Endothelial cell (in vitro differentiated cells): ENCODE results near the gene SLC13A2. TPM values are rescaled to one million over a fixed set of nuclear protein-coding genes. Genes with fewer than 3 reads are reported as not detected.

ENCODE experiments used
- DNase-seq: peaks from one replicate; pipeline ENCODE4 v3.0.0; 2021; ENCODE audit warnings: low spot score
- H3K27ac Mint-ChIP-seq: one replicate; pipeline ENCODE4 v1.8.0; 2021; ENCODE audit warnings: mixed read lengths, inconsistent platforms; ENCODE audit not compliant: unreplicated experiment
- H3K27me3 Mint-ChIP-seq: one replicate; pipeline ENCODE4 v1.8.0; 2021; ENCODE audit warnings: mild to moderate bottlenecking, moderate library complexity, mixed read lengths, inconsistent platforms; ENCODE audit not compliant: unreplicated experiment
- H3K36me3 Mint-ChIP-seq: one replicate; pipeline ENCODE4 v1.8.0; 2021; ENCODE audit warnings: mild to moderate bottlenecking, low read depth, mixed read lengths, inconsistent platforms; ENCODE audit not compliant: unreplicated experiment
- H3K4me1 Mint-ChIP-seq: one replicate; pipeline ENCODE4 v1.8.0; 2021; ENCODE audit warnings: mild to moderate bottlenecking, mixed read lengths, inconsistent platforms; ENCODE audit not compliant: unreplicated experiment
- H3K4me3 Mint-ChIP-seq: one replicate; pipeline ENCODE4 v1.8.0; 2021; ENCODE audit warnings: mild to moderate bottlenecking, mixed read lengths, inconsistent platforms; ENCODE audit not compliant: unreplicated experiment
- H3K9me3 Mint-ChIP-seq: one replicate; pipeline ENCODE4 v1.8.0; 2021; ENCODE audit warnings: mixed read lengths, inconsistent platforms; ENCODE audit not compliant: unreplicated experiment
- total RNA-seq: library from RNA; stranded (reverse); fragmentation: NEBNext Ultra II Directional; extraction: Animal tissue kit (Norgen Biotek cat#: 25700); gene quantifications from one replicate; pipeline ENCODE4 v1.2.1, GENCODE V29; 2021; ENCODE audit not compliant: unreplicated experiment
- TF ChIP-seq, protein P1 (sequence below): fragments of 200-600 bp; sonication (generic); IDR thresholded peaks from one replicate; pipeline ENCODE4 v1.5.0; 2021; ENCODE audit warnings: antibody characterized with exemption; ENCODE audit not compliant: unreplicated experiment

Gene SLC13A2
- total RNA-seq, 1 donor from 2014 or later = not detected

DNA sequence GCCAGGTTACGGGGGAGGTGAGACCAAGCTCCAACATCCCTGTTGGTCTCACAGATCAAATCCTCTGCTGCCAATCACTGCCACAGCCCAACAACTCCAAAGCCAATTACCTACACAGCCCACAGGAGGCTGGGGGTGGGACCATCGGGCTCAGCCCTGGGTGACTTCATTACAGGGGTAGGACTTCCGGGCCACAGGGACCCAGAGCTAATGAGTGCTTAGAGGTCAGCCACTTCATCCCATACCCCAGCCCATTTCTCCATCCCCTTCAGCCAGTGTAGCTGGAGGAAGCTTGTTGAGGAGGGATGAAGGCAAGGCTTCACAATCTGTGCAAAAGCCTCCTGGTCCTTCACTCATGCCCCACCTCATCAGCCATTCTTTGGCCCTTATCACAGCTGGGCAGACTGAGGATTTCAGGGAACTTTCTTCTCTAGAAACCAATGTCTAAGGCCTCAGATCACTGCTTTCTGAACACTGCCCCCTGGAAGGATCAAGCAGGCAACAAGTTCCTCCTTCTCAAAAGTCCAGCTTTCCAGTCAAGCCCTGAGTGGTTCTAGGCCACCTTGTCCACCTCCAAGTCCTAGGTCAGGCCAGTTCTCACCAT lies 38.5 kb downstream of the SLC13A2 start:
- Mint-ChIP-seq H3K4me1 (no peaks in the 10 kb centered on the region), H3K4me3 (no peak overlapping the region)
- TF ChIP-seq, protein P1, sequence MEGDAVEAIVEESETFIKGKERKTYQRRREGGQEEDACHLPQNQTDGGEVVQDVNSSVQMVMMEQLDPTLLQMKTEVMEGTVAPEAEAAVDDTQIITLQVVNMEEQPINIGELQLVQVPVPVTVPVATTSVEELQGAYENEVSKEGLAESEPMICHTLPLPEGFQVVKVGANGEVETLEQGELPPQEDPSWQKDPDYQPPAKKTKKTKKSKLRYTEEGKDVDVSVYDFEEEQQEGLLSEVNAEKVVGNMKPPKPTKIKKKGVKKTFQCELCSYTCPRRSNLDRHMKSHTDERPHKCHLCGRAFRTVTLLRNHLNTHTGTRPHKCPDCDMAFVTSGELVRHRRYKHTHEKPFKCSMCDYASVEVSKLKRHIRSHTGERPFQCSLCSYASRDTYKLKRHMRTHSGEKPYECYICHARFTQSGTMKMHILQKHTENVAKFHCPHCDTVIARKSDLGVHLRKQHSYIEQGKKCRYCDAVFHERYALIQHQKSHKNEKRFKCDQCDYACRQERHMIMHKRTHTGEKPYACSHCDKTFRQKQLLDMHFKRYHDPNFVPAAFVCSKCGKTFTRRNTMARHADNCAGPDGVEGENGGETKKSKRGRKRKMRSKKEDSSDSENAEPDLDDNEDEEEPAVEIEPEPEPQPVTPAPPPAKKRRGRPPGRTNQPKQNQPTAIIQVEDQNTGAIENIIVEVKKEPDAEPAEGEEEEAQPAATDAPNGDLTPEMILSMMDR = no peak

DNA sequence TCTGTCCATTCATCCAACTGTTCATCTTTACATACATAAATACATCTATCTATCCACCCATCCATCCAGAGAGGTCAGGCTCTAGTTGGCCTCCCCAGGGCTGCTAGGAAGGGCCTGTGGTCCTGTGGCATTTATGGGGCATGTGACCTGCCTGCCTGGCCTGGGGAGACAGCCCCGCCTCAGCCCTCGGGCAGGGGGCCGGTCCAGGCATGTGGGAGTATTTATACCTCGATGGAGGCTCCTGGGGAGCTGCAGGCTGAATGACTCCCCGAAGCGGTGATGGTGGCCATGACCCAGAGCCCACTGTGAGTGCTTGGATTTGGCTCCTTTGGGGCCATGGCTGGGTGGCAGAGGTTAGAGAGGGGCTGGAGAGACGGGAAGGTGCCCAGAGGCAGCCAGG lies 40.0 kb downstream of the SLC13A2 start:
- no peaks in the 10 kb centered on the region for H3K36me3 Mint-ChIP-seq
- TF ChIP-seq, protein P1 = no peak
- no peak overlapping the region for H3K4me3 Mint-ChIP-seq
- peaks cover 19% of the 10 kb centered on the region for H3K27me3 Mint-ChIP-seq
- H3K4me1 Mint-ChIP-seq = no peaks in the 10 kb centered on the region
- H3K27ac Mint-ChIP-seq = no peak overlapping the region
- H3K9me3 Mint-ChIP-seq = no peaks in the 10 kb centered on the region
- no peak for DNase-seq

More for the DNA sequence above, 38.5 kb downstream of the SLC13A2 start:
- no peaks in the 10 kb centered on the region for H3K36me3 Mint-ChIP-seq
- no peaks in the 10 kb centered on the region for H3K9me3 Mint-ChIP-seq
- peaks cover 16% of the 10 kb centered on the region for H3K27me3 Mint-ChIP-seq
- DNase-seq = no peak
- no peak overlapping the region for H3K27ac Mint-ChIP-seq

DNA sequence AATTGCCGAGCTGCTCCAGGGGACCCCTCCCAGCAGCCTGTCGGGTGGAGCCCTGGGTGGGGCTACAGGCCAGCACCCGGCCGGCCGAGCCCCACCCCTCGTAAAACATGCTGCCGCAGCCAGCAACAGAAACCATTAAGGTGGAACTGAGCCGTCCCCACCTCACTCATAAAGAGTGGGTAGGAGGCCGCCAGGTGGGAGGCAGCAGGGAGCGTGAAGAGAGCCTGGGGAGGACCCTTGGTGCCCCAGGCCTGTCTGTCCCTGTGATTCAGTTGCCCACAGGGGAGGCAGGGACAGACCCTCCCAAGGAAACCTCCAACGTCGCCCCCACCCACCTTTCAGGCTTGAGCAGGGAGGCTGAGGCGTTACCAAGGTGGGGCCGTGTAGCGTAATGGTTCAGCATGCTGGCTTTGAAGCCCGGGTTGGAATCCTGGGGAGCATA lies 41.1 kb downstream of the SLC13A2 start:
- Mint-ChIP-seq H3K27me3 (peaks cover 15% of the 10 kb centered on the region), H3K27ac (no peak overlapping the region), H3K4me3 (no peak overlapping the region), H3K4me1 (peaks cover 2% of the 10 kb centered on the region), H3K9me3 (no peaks in the 10 kb centered on the region), H3K36me3 (no peaks in the 10 kb centered on the region)
- no peak for DNase-seq
- TF ChIP-seq, protein P1 = no peak

DNA sequence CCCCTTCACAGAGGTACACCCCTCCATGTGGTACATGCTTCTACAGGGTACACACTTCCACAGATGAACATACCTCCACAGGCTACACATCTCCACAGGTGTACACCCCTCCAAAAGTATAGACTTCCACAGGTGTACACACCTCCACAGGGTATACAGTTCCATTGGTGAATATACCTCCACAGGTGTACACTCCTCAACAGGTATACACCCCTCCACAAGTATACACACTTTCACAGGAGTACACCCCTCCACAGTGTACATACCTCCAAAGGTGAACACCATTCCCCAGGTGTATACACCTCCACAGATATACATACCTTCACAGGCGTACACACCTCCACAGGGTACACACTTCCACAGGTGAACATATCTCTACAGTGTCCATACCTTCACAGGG lies 42.1 kb downstream of the SLC13A2 start:
- TF ChIP-seq, protein P1 = no peak
- peaks cover 10% of the 10 kb centered on the region for H3K27me3 Mint-ChIP-seq
- no peak overlapping the region for H3K4me3 Mint-ChIP-seq
- H3K4me1 Mint-ChIP-seq = peaks cover 2% of the 10 kb centered on the region
- H3K9me3 Mint-ChIP-seq = no peaks in the 10 kb centered on the region
- DNase-seq = no peak
- no peaks in the 10 kb centered on the region for H3K36me3 Mint-ChIP-seq
- H3K27ac Mint-ChIP-seq = no peak overlapping the region

DNA sequence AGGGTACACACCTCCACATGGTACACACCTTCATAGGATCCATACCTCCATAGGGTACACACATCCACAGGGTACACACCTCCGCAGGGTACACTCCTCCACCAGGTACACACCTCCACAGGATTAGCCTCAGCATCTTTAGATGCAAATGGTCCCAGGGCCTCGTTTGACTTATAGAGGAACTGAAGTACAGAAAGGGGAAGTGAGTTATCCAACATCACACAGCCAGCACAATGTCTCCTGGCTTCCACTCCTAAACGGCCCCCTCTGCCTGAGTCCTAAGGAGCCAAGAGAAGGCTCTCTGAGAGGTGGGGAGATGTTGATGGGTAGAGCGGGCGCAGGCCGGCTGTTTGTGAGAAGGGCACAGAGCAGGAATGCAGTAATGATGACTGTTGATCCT lies 44.7 kb downstream of the SLC13A2 start:
- H3K4me1 Mint-ChIP-seq = peaks cover 7% of the 10 kb centered on the region
- no peak for DNase-seq
- H3K4me3 Mint-ChIP-seq = no peak overlapping the region
- H3K36me3 Mint-ChIP-seq = no peaks in the 10 kb centered on the region
- TF ChIP-seq, protein P1 = no peak
- H3K27ac Mint-ChIP-seq = no peak overlapping the region
- H3K27me3 Mint-ChIP-seq = peaks cover 12% of the 10 kb centered on the region
- H3K9me3 Mint-ChIP-seq = no peaks in the 10 kb centered on the region
